GM18951 (cell line): ENCODE measurements around the gene KCTD21.

ENCODE experiments used
- POLR2A ChIP-seq: IDR thresholded peaks from 4 replicates; pipeline ENCODE4 v1.6.1; 2011; ENCODE audit warnings: mild to moderate bottlenecking; ENCODE audit not compliant: insufficient read length, insufficient read depth; ENCODE audit errors: extremely low read depth
- in situ Hi-C: fragments of 300-500 bp; cut with MboI; formaldehyde crosslinking; loops from one replicate; pipeline ENCODE4 v1.12.0; 2022; ENCODE audit warnings: low sequenced_read_pairs, mixed read lengths, inconsistent platforms; ENCODE audit not compliant: unreplicated experiment

Gene KCTD21

DNA sequence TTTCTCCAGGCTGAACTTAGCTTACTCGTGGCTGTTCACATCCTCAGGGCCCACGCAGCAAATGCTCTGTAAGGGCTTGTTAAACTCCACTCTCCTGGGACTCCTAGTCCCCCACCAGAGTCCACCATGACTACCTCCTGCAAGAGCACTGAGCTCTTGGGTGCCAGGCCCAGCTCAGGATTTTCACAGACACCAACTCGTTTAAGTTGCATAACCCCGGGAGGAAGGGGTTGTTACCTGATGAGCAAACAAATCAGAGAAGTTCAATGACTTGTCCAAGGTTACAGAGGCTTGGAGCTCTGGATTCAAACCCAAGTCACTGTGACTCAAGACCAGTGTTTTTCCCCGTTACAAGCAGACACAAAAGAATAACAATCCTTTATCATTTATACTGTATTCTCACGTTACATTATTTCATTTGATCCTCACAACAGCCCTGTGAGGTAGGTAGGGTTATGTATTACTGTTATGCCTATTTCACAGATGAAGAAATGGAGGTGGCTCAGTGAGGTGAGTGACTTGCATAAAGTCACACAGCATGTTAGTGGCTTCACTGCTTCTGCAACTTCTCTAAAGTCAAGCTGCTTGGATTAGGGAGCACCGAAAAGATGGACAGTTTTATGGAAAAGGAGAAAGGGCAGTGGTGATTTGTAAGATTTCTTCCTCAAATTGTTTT, 17.4 kb downstream of the KCTD21 start:
- in situ Hi-C loops, result no loop called here
- TF ChIP-seq POLR2A, result no peak

GRCh38 chr11:78170413-78170812, 18.0 kb downstream of the KCTD21 start:
- in situ Hi-C loops, result no loop called here

DNA sequence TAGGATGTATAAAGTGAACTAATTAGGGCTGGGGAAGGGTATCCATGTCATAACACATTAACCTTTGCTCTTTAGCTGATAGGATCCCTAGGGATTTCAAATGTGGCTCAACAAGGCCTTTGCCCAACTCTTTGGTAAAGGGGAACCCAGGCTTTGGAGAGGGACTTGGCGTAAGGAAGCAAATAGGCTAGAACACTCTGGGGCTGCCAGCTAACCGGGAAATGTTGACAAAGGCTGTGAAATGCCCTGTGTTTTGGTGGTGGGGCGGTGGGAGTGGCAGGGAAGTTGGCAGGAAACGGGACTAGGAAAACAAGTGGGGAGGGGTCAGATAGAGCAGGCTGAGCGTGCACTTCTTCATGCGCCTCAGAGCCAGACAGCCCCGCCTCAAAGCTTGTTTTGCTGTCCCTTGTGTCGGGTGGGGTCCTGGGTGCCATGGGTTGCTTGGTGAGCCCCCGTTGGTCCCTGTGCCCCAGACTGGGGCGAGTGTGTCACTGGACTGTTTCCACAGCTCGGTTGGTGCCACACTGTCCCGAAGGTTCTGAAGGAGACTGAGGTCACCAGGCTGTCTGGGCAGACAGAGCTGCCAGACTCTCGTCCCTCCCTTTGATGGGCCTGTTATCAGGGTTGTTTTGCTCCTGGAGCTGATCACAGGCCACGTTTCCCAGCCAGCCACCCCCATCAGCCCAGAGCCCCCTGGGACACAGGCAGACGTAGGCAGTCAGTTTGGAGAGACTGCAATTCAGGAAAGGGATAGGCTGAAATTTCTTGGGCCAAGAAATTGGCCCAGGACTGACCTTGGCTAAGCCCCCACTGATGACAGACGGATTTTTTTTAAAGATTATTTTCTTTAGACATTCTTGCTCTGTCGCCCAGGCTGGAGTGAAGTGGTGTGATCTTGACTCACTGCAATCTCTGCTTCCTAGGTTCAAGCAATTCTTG, 19.6 kb downstream of the KCTD21 start:
- TF ChIP-seq POLR2A, result no peak
- in situ Hi-C loops, result no loop called here

More at GRCh38 chr11:78170413-78170812, 18.0 kb downstream of the KCTD21 start:
- TF ChIP-seq POLR2A, result no peak

DNA sequence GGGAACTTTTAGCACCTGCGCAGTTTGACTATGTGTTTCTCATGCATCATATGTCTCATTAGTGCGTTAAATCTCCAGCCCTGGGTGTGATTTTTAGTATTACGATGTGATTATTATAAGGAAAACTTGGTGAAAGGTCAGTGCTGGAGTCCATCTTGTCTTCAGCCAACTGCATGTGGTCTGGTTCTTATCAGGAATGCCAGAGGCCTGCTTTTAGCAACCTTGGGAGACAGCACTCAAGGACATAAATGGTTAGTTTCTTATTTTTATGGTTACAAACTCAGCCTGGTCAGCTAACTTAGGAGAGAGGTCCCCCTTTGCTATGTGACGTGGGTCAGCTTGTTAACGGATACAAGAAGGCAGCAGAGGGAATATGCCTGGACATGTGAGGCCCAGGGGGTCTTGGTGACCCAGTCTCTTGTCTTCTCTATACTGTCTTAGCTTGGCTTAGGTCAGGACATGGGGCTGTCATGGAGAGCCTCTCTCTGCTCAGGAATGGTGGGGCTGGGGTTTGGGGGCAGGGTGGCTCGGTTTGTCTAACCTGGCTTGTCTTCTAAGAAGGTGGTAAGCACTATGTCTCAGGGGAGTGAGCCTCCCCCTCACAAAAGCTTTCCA, 21.5 kb downstream of the KCTD21 start:
- no peak for TF ChIP-seq POLR2A
- in situ Hi-C loops, result no loop called here

DNA sequence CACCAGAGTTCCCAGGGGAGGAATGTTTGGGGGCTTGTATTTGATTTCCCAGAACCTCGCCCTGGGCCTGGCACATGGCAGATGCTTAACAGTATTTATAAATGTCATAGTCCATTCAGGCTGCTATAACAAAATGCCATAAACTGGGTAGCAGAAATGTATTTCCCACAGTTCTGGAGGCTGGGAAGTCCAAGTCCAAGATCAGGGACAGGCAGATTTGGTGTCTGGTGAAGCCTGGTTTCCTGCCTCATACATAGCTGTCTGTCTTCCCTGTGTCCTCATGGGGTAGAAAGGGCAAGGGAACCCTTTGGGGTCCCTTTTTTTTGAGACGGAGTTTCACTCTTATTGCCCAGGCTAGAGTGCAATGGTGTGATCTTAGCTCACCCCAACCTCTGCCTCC, 24.0 kb downstream of the KCTD21 start:
- TF ChIP-seq POLR2A, result no peak
- in situ Hi-C loops, result no loop called here

- in situ Hi-C loops, result no loop called here
- TF ChIP-seq POLR2A, result no peak
Observed at GRCh38 chr11:78163828-78164227, 24.6 kb downstream of the KCTD21 start.

GRCh38 chr11:78161962-78162371, 26.5 kb downstream of the KCTD21 start:
- TF ChIP-seq POLR2A, result no peak
- in situ Hi-C loops, result no loop called here

GRCh38 chr11:78161346-78161745, 27.1 kb downstream of the KCTD21 start:
- TF ChIP-seq POLR2A, result no peak

DNA sequence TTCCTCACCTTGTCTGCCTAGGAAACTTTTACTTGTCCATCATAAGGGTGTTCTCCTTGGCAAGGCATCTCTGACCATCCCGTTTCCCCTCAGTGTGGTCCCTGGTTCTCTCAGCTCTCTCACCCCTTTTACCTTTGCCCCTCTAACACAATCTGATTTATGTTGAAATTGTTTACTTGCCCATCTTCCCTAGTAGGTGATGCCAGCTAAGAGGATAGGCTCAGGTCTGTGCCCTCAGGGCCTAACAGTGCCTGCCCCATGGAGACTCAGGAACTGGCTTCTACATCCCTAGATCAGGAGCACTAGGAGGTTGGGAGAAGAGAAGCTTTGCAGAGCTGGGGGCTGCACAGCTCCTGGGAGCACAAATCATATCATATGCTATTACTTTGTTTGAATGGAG, 27.9 kb downstream of the KCTD21 start:
- in situ Hi-C loops, result no loop called here
- TF ChIP-seq POLR2A, result no peak

More at GRCh38 chr11:78161346-78161745, 27.1 kb downstream of the KCTD21 start:
- in situ Hi-C loops, result no loop called here

GRCh38 chr11:78158987-78159652, 29.3 kb downstream of the KCTD21 start:
- no peak for TF ChIP-seq POLR2A
- in situ Hi-C loops, result no loop called here

- in situ Hi-C loops, result no loop called here
- no peak for TF ChIP-seq POLR2A
Observed at GRCh38 chr11:78156127-78156844, 32.1 kb downstream of the KCTD21 start.

- no peak for TF ChIP-seq POLR2A
- in situ Hi-C loops, result no loop called here
Observed at GRCh38 chr11:78151804-78152203, 36.6 kb downstream of the KCTD21 start.
